ENCODE data around the gene DAPK1. TPM values are rescaled to one million over a fixed set of nuclear protein-coding genes. Genes with fewer than 3 reads are reported as not detected.

The DAPK1 gene
- total and polyA plus RNA-seq, 10 of the 15 experiments (the other 5 are each of a cell fraction or from before 2014, with no cell fraction given) = 8.2 to 94.7 (median 51.6) TPM

GRCh38 chr9:87682085-87682484 lies 184.4 kb downstream of the DAPK1 start:
- H3K27me3 ChIP-seq (replicated peaks in 1 of 2; ENCODE audit: control insufficient read depth in 2 of 2, insufficient read depth in 2 of 2, low read length in 1 of 2) = no peaks in the 10 kb centered on the region
- intact Hi-C loops (cut with micrococcal nuclease; ENCODE audit: unreplicated experiment) = no loop called here
- no peak for TF ChIP-seq GATAD2B (conservative IDR thresholded peaks at IDR 0.05; ENCODE audit: low read depth)
- no peak for TF ChIP-seq TARDBP (IDR thresholded peaks at IDR 0.05; ENCODE audit: borderline replicate concordance)
- TF ChIP-seq CHD1 (IDR thresholded peaks at IDR 0.05; ENCODE audit: low read depth, low read length) = no peak
- TF ChIP-seq KDM1A (IDR thresholded peaks at IDR 0.05; ENCODE audit: borderline replicate concordance) = no peak
- ChIA-PET POLR2A (no interaction called here), SMC1A (ENCODE audit: uncharacterized antibody, unreplicated experiment) (no interaction called here), RAD21 (ENCODE audit: unreplicated experiment) (no interaction called here), CTCF (interaction anchor here (1.3 kb wide), 1 partner anchor 25 kb away, joined by 3 read pairs; no protein-coding TSS in a partner anchor)
- ATAC-seq = no peak
- no peaks in the 10 kb centered on the region for H3K9me3 ChIP-seq (replicated peaks; ENCODE audit: control insufficient read depth, insufficient read depth, low read length)
- no peak overlapping the region for H3K4me3 ChIP-seq
- H3K36me3 ChIP-seq (ENCODE audit: control insufficient read depth in 2 of 2, insufficient read depth in 2 of 2, low read length in 1 of 2) = peaks cover 1 to 10% of the 10 kb centered on the region in 2 experiments; a peak in 3 of 4 replicates
- H3K4me1 ChIP-seq (ENCODE audit: control insufficient read depth, insufficient read depth, low read length) = no peaks in the 10 kb centered on the region
- 62% methylated on average over 4 of the region's 4 CpGs for WGBS (ENCODE audit: insufficient coverage, insufficient replicate concordance, low lambda C conversion rate, missing lambda C conversion rate)
- no TSS peak for BruUV-seq (replicated peaks)
- DNase-seq (ENCODE audit: low read depth, low spot score) = no peak
- no peak overlapping the region for H2AFZ ChIP-seq (ENCODE audit: control insufficient read depth, low read depth, low read length)
- no peak overlapping the region for H3K27ac ChIP-seq (ENCODE audit: control insufficient read depth, insufficient read depth)
- in situ Hi-C loops (cut with MboI) = no loop called here
- H3K79me2 ChIP-seq (ENCODE audit: control insufficient read depth, insufficient read depth, low read length) = no peaks in the 10 kb centered on the region
- H3K4me2 ChIP-seq (ENCODE audit: control insufficient read depth, insufficient read depth) = no peak overlapping the region
- H3K9ac ChIP-seq (ENCODE audit: control insufficient read depth, insufficient read depth, low read length) = no peak overlapping the region
- FAIRE-seq = no peak
- no peaks in the 10 kb centered on the region for H4K20me1 ChIP-seq (ENCODE audit: control insufficient read depth, insufficient read depth)

DNA sequence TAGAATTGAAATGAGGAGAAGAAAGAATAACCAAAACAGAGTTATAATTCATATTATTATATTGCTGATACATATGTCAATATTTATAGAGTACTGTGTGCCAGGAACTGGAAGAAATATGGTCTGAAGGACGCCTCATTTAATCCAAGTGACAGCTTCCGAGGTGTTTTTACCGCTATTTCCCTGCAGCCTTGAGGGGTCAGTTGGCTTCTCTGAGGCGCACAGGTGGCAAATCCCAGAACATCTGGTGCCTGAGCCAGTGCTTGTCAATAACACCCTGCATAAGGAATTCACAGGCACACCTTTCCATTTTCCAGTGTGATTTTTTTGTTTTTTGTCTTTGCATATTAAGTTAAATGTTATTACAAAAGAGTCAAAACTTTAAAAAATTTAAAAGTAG lies 185.0 kb downstream of the DAPK1 start:
- POLR2A ChIA-PET = no interaction called here
- intact Hi-C loops (cut with micrococcal nuclease; ENCODE audit: unreplicated experiment) (no loop called here), in situ Hi-C loops (cut with MboI) (no loop called here)
- Histone ChIP-seq H3K36me3 (ENCODE audit: control insufficient read depth in 2 of 2, insufficient read depth in 2 of 2, low read length in 1 of 2) (peaks cover 1 to 10% of the 10 kb centered on the region in 2 experiments; a peak in 3 of 4 replicates), H3K27me3 (replicated peaks in 1 of 2; ENCODE audit: control insufficient read depth in 2 of 2, insufficient read depth in 2 of 2, low read length in 1 of 2) (no peaks in the 10 kb centered on the region), H2AFZ (ENCODE audit: control insufficient read depth, low read depth, low read length) (no peak overlapping the region), H3K79me2 (ENCODE audit: control insufficient read depth, insufficient read depth, low read length) (no peaks in the 10 kb centered on the region), H4K20me1 (ENCODE audit: control insufficient read depth, insufficient read depth) (no peaks in the 10 kb centered on the region), H3K4me1 (ENCODE audit: control insufficient read depth, insufficient read depth, low read length) (no peaks in the 10 kb centered on the region), H3K27ac (ENCODE audit: control insufficient read depth, insufficient read depth) (no peak overlapping the region), H3K4me2 (ENCODE audit: control insufficient read depth, insufficient read depth) (no peak overlapping the region), H3K4me3 (no peak overlapping the region), H3K9ac (ENCODE audit: control insufficient read depth, insufficient read depth, low read length) (no peak overlapping the region), H3K9me3 (replicated peaks; ENCODE audit: control insufficient read depth, insufficient read depth, low read length) (no peaks in the 10 kb centered on the region)
- ATAC-seq = no peak
- FAIRE-seq = no peak
- RAD21 ChIA-PET (ENCODE audit: unreplicated experiment) = no interaction called here
- 68% methylated on average over 4 of the region's 4 CpGs for WGBS (ENCODE audit: insufficient coverage, insufficient replicate concordance, low lambda C conversion rate, missing lambda C conversion rate)
- BruUV-seq (replicated peaks) = no TSS peak
- TF ChIP-seq, protein P1, sequence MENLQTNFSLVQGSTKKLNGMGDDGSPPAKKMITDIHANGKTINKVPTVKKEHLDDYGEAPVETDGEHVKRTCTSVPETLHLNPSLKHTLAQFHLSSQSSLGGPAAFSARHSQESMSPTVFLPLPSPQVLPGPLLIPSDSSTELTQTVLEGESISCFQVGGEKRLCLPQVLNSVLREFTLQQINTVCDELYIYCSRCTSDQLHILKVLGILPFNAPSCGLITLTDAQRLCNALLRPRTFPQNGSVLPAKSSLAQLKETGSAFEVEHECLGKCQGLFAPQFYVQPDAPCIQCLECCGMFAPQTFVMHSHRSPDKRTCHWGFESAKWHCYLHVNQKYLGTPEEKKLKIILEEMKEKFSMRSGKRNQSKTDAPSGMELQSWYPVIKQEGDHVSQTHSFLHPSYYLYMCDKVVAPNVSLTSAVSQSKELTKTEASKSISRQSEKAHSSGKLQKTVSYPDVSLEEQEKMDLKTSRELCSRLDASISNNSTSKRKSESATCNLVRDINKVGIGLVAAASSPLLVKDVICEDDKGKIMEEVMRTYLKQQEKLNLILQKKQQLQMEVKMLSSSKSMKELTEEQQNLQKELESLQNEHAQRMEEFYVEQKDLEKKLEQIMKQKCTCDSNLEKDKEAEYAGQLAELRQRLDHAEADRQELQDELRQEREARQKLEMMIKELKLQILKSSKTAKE (IDR thresholded peaks at IDR 0.05; ENCODE audit: low read depth, poor library complexity, severe bottlenecking) = no peak
- TF ChIP-seq ESRRA (IDR thresholded peaks at IDR 0.05; ENCODE audit: low read length) = no peak
- no peak for TF ChIP-seq KDM1A (IDR thresholded peaks at IDR 0.05; ENCODE audit: borderline replicate concordance)
- no peak for TF ChIP-seq YY1 (IDR thresholded peaks at IDR 0.05; ENCODE audit: low read depth, low read length)
- no peak for TF ChIP-seq IRF3 (IDR thresholded peaks at IDR 0.05)
- no peak for TF ChIP-seq POLR2AphosphoS5 (IDR thresholded peaks at IDR 0.05; ENCODE audit: low read length)
- TF ChIP-seq, protein P2, sequence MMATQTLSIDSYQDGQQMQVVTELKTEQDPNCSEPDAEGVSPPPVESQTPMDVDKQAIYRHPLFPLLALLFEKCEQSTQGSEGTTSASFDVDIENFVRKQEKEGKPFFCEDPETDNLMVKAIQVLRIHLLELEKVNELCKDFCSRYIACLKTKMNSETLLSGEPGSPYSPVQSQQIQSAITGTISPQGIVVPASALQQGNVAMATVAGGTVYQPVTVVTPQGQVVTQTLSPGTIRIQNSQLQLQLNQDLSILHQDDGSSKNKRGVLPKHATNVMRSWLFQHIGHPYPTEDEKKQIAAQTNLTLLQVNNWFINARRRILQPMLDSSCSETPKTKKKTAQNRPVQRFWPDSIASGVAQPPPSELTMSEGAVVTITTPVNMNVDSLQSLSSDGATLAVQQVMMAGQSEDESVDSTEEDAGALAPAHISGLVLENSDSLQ (IDR thresholded peaks at IDR 0.05) = no peak
- no peak for TF ChIP-seq SUZ12 (IDR thresholded peaks at IDR 0.05; ENCODE audit: unreplicated experiment)
- CTCF ChIA-PET = interaction anchor here (1.3 kb wide), 1 partner anchor 24 kb away, joined by 3 read pairs; no protein-coding TSS in a partner anchor
- DNase-seq (ENCODE audit: low read depth, low spot score) = no peak
- SMC1A ChIA-PET (ENCODE audit: uncharacterized antibody, unreplicated experiment) = no interaction called here
